HL-60 (cell line): ENCODE data around the gene SH3PXD2A.

Experiments
- DNase-seq, 2 experiments: peaks; one replicate each; pipeline ENCODE4 v3.0.0-alpha.2; 2010 to 2020; ENCODE audit warnings: low read depth in 1 of 2, low spot score in 1 of 2
- H3K27ac ChIP-seq: fragments of 250-450 bp; sonication (Bioruptor Pico); replicated peaks from 2 replicates; pipeline ENCODE4 v1.5.1; 2020; ENCODE audit warnings: mild to moderate bottlenecking, moderate library complexity
- H3K27me3 ChIP-seq: fragments of 250-450 bp; sonication (Bioruptor Pico); 2 replicates; pipeline ENCODE4 v1.5.1; 2021; ENCODE audit warnings: mild to moderate bottlenecking, moderate library complexity; ENCODE audit not compliant: insufficient read depth, poor library complexity, severe bottlenecking
- H3K4me3 ChIP-seq: replicated peaks from 2 replicates; pipeline ENCODE4 v1.5.1; 2011; ENCODE audit warnings: mild to moderate bottlenecking, control low read depth, low read length; ENCODE audit not compliant: insufficient read depth
- CTCF ChIP-seq: IDR thresholded peaks from one replicate; pipeline ENCODE4 v1.5.1; 2011; ENCODE audit warnings: low read length, control low read depth, inconsistent platforms; ENCODE audit not compliant: insufficient read depth
- GABPA ChIP-seq: IDR thresholded peaks from 2 replicates; pipeline ENCODE4 v1.6.1; 2012; ENCODE audit warnings: low read depth
- POLR2AphosphoS5 ChIP-seq: IDR thresholded peaks from 2 replicates; pipeline ENCODE4 v1.6.1; 2012; ENCODE audit warnings: low read depth
- REST ChIP-seq: IDR thresholded peaks from 2 replicates; pipeline ENCODE4 v1.6.1; 2012; ENCODE audit warnings: low read depth; ENCODE audit not compliant: insufficient replicate concordance
- SPI1 ChIP-seq: IDR thresholded peaks from 2 replicates; pipeline ENCODE4 v1.6.1; 2012; ENCODE audit warnings: low read depth, mild to moderate bottlenecking, borderline replicate concordance

Gene SH3PXD2A

GRCh38 chr10:103696411-103697145 is 158.8 kb downstream of the SH3PXD2A start:
- peak; percentile 22 for TF ChIP-seq CTCF
- no peak for TF ChIP-seq SPI1
- Histone ChIP-seq H3K27ac (no peak overlapping the region), H3K4me3 (no peak overlapping the region), H3K27me3 (peaks cover 12% of the 10 kb centered on the region)
- DNase-seq: peak; percentile 63 to 74

GRCh38 chr10:103696094-103696410 is 159.3 kb downstream of the SH3PXD2A start:
- Histone ChIP-seq H3K4me3 (no peak overlapping the region), H3K27ac (no peak overlapping the region), H3K27me3 (peaks cover 12% of the 10 kb centered on the region)
- no peak for DNase-seq
- TF ChIP-seq CTCF (no peak), SPI1 (no peak), REST (no peak), POLR2AphosphoS5 (no peak), GABPA (no peak)

- H3K27me3 ChIP-seq: peaks cover 12% of the 10 kb centered on the region
- H3K27ac ChIP-seq: no peak overlapping the region
- no peak overlapping the region for H3K4me3 ChIP-seq
- peak in 1 of 2 experiments; percentile 10 for DNase-seq
- no peak for TF ChIP-seq CTCF
- TF ChIP-seq POLR2AphosphoS5: no peak
- no peak for TF ChIP-seq GABPA
- no peak for TF ChIP-seq REST
Measured at GRCh38 chr10:103695584-103696005, 159.8 kb downstream of the SH3PXD2A start.

- peaks cover 12% of the 10 kb centered on the region for H3K27me3 ChIP-seq
- no peak overlapping the region for H3K27ac ChIP-seq
- H3K4me3 ChIP-seq: no peak overlapping the region
- no peak for TF ChIP-seq REST
- no peak for TF ChIP-seq GABPA
- TF ChIP-seq POLR2AphosphoS5: no peak
- no peak for TF ChIP-seq CTCF
- no peak for TF ChIP-seq SPI1
- no peak for DNase-seq
Measured at GRCh38 chr10:103693812-103694205, 161.6 kb downstream of the SH3PXD2A start.
